Smooth muscle cell of the coronary artery (primary cell): Measurements from ENCODE around the gene GRM6. TPM values are rescaled to one million over a fixed set of nuclear protein-coding genes. Genes with fewer than 3 reads are reported as not detected.

ENCODE experiments used
- total RNA-seq: library from RNA; depleted of rRNA; stranded (reverse); fragments of >200 nt; gene quantifications from 2 replicates; pipeline ENCODE4 v1.2.3, GENCODE V29; 2014; ENCODE audit warnings: low replicate concordance

The GRM6 gene
- not detected in 2 replicates for total RNA-seq

GRCh38 chr5:178994580-178995340 lies at the start of gene GRM6:
Gene GRM6, minus strand, starts transcription at chr5:178995320. Its CDS starts 376 bp downstream, at chr5:178994944.

DNA sequence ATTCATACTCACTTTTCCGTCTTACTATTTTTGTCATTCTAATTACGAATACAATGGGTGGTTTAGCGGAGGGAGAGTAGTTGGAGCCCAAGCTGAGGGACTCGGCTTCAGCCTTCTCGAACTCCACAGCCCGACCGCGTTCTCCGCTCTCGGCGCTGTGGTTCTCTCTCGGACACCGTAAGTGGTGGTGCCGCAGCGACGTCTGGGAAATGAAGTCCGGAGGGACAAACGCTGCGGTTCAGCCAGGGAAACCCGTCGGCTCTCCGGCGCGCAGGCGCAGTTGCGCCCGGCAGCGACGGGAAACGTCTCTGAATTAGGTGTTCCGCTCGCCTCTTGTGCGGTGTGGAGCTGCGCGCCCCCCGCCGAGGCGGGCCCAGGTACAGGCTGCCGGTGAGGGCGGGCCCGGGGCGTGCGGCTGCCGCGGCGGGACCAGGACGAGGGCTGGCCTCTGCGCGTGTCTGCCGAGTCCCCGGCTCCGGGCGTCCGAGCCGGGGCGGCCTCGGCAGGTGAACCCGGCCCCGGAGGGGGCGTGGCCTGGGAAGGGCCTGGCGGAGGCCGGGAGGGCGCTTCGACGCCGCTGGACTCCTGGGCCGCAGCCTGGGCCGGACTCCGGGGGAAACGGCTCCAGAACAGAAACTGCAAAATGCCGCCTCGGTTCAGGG lies 28.5 kb upstream of the GRM6 start, which contains the start of gene ZNF879:
ZNF879 (plus strand) TSS at position 277 of the 662 bp plus-strand sequence. CDS start 1,201 bp downstream, outside the sequence.

DNA sequence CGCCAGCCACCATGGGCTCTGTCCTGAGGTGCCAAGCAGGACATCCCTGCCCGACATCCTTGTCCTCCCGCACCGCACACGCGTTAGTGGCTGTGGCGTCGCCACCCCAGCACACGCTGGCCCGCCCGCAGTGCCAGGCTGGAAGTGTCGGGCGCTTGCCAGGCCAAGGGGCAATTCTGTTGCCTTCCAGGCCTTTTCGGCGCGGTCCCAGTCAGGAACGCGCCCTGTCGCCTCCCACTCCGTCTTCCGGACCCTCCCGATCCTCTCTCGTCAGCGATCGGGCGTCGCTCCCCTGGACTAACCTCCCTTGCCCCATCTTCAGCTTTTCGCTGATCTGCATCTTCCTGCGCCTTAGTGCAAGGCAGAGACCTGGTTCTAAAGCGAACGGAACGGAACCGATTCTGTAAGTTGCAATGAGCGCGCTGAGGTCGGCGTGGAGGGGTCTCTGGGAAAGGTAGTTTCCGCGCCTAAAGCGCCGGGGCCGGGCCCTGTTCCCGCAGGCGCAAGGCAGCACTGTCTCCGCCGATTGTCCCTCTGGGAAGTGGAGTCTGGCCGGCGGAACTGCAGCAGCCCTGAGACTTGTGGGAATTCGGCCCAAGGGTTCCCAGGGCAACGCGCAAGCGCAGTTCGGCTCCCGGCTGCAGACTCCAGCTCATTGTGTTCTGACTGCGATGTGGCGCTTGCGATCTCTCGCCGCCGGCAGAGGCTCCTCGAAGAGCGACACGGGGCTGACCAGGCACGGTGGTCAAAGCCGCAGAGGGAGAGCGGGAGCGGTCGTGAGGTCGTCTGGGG lies 54.4 kb downstream of the GRM6 start, which contains the start of gene ZNF454:
ZNF454 (plus strand) TSS at position 630 of the 792 bp plus-strand sequence. CDS start 1,594 bp downstream, outside the sequence.

Other genes starting within 250 kb of the GRM6 start
- 3.3 and 6.7 TPM in 2 replicates for gene ZNF354B, start 135.4 kb downstream of the GRM6 start, total RNA-seq
- gene ZFP2, start 99.4 kb downstream of the GRM6 start, total RNA-seq: 0.60 and 2.7 TPM in 2 replicates
- gene ZNF454, start 54.1 kb downstream of the GRM6 start, total RNA-seq: 1.4 and 2.8 TPM in 2 replicates
- gene ZNF879, start 28.5 kb upstream of the GRM6 start, total RNA-seq: 2.1 and 3.6 TPM in 2 replicates
- 4.8 and 6.4 TPM in 2 replicates for gene ZNF354C, start 65.1 kb upstream of the GRM6 start, total RNA-seq